ENCODE data around the gene EPAS1. TPM values are rescaled to one million over a fixed set of nuclear protein-coding genes. Genes with fewer than 3 reads are reported as not detected.

The EPAS1 gene
- total and polyA plus RNA-seq, 2 of the 13 experiments (the other 11 are each of a cell fraction or from before 2014, with no cell fraction given): 47.1 to 182 TPM

DNA sequence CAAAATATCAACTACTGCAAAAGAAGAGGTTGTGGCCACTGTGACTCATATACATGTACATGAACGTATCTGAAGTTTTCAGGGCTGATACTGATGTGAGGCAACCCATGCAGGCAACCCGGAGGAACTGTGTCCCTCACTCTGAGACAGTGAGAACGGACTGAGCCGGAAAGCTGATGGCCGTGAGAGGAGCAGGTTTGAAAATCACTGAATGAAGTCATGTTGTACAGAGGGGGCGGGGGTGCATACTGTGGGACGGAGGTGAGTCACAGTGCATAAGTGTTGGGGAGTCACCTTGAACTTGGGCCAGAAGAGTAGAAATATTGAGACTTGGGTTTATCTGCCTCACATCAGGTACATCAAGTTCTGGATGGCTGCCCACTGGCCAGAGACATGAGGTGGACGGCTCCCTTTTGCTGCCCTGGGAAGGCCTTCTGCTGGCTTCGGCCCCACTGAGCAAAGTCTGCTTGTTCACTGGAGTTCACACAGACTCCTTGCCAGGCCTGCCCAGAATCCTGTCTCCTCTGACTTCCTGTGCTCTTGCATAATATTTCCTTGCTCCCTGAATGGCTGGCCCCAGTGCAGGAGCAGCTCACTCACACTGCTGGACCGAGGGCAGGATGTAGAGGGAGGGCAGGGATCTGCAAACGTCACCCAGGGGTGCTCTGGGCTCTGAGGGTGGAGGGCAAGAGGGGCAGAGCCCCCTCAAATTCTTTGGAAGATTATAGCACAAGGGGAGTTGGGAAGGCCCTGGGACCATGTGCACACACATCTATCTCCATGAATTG lies 18.1 kb downstream of the EPAS1 start (continued):
- TF ChIP-seq ZNF746 (CRISPR knock-in tag; IDR thresholded peaks at IDR 0.05): peak; percentile 76; the same call in 1 of the 2 replicates
- peak; percentile 76; the same call in 1 of the 2 replicates for TF ChIP-seq YEATS4 (CRISPR knock-in tag; IDR thresholded peaks at IDR 0.05; ENCODE audit: borderline replicate concordance)
- TF ChIP-seq, protein P1, sequence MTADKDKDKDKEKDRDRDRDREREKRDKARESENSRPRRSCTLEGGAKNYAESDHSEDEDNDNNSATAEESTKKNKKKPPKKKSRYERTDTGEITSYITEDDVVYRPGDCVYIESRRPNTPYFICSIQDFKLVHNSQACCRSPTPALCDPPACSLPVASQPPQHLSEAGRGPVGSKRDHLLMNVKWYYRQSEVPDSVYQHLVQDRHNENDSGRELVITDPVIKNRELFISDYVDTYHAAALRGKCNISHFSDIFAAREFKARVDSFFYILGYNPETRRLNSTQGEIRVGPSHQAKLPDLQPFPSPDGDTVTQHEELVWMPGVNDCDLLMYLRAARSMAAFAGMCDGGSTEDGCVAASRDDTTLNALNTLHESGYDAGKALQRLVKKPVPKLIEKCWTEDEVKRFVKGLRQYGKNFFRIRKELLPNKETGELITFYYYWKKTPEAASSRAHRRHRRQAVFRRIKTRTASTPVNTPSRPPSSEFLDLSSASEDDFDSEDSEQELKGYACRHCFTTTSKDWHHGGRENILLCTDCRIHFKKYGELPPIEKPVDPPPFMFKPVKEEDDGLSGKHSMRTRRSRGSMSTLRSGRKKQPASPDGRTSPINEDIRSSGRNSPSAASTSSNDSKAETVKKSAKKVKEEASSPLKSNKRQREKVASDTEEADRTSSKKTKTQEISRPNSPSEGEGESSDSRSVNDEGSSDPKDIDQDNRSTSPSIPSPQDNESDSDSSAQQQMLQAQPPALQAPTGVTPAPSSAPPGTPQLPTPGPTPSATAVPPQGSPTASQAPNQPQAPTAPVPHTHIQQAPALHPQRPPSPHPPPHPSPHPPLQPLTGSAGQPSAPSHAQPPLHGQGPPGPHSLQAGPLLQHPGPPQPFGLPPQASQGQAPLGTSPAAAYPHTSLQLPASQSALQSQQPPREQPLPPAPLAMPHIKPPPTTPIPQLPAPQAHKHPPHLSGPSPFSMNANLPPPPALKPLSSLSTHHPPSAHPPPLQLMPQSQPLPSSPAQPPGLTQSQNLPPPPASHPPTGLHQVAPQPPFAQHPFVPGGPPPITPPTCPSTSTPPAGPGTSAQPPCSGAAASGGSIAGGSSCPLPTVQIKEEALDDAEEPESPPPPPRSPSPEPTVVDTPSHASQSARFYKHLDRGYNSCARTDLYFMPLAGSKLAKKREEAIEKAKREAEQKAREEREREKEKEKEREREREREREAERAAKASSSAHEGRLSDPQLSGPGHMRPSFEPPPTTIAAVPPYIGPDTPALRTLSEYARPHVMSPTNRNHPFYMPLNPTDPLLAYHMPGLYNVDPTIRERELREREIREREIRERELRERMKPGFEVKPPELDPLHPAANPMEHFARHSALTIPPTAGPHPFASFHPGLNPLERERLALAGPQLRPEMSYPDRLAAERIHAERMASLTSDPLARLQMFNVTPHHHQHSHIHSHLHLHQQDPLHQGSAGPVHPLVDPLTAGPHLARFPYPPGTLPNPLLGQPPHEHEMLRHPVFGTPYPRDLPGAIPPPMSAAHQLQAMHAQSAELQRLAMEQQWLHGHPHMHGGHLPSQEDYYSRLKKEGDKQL (CRISPR knock-in tag; IDR thresholded peaks at IDR 0.05; ENCODE audit: low read depth): peak; percentile 57
- peak; percentile 92 for TF ChIP-seq MAX (IDR thresholded peaks at IDR 0.05)
- peak; percentile 88; the same call in 1 of the 2 replicates for TF ChIP-seq MZF1 (CRISPR knock-in tag; IDR thresholded peaks at IDR 0.05; ENCODE audit: borderline replicate concordance)
- TF ChIP-seq ATRX (CRISPR knock-in tag; IDR thresholded peaks at IDR 0.05; ENCODE audit: borderline replicate concordance): no peak
- TF ChIP-seq TBP (CRISPR knock-in tag; IDR thresholded peaks at IDR 0.05): no peak
- peak; percentile 87 for TF ChIP-seq HMG20A (CRISPR knock-in tag; IDR thresholded peaks at IDR 0.05; ENCODE audit: borderline replicate concordance)
- peak; percentile 68 for TF ChIP-seq RBM39 (IDR thresholded peaks at IDR 0.05; ENCODE audit: low read depth, low read length, poor library complexity, severe bottlenecking)
- TF ChIP-seq ZFP1 (CRISPR knock-in tag; IDR thresholded peaks at IDR 0.05): no peak
- peak; percentile 85; the same call in 1 of the 2 replicates for TF ChIP-seq ZNF780A (CRISPR knock-in tag; IDR thresholded peaks at IDR 0.05)
- no peak for TF ChIP-seq U2AF1 (optimal IDR thresholded peaks at IDR 0.05; ENCODE audit: low read depth, low read length)
- TF ChIP-seq TOPORS (CRISPR knock-in tag; IDR thresholded peaks at IDR 0.05): no peak
- TF ChIP-seq ZSCAN5A (CRISPR knock-in tag; IDR thresholded peaks at IDR 0.05; ENCODE audit: borderline replicate concordance): peak; percentile 76
- 0 out of 2 replicates have a peak, but pooled peaks have one; percentile 55 for TF ChIP-seq PAF1 (CRISPR knock-in tag; IDR thresholded peaks at IDR 0.05)
- TF ChIP-seq GATAD1 (CRISPR knock-in tag; IDR thresholded peaks at IDR 0.05): peak; percentile 66; the same call in 1 of the 2 replicates
- TF ChIP-seq ZBTB7B (CRISPR knock-in tag; IDR thresholded peaks at IDR 0.05): peak; percentile 83
- peak; percentile 38 for TF ChIP-seq NFYC (CRISPR knock-in tag; IDR thresholded peaks at IDR 0.05)
- TF ChIP-seq JUND (CRISPR knock-in tag; IDR thresholded peaks at IDR 0.05): peak; percentile 82; the same call in 1 of the 2 replicates
- TF ChIP-seq ZFP36 (IDR thresholded peaks at IDR 0.05; ENCODE audit: borderline replicate concordance, low read depth, low read length, partially characterized antibody): peak; percentile 37
- TF ChIP-seq ZBTB21 (CRISPR knock-in tag; IDR thresholded peaks at IDR 0.05): no peak; the same call in 1 of the 2 replicates
- no peak for TF ChIP-seq FLYWCH1 (CRISPR knock-in tag; IDR thresholded peaks at IDR 0.05)
- peak; percentile 99 for TF ChIP-seq SKI (IDR thresholded peaks at IDR 0.05; ENCODE audit: partially characterized antibody)
- peak; percentile 74; the same call in 1 of the 2 replicates for TF ChIP-seq ARNT2 (CRISPR knock-in tag; IDR thresholded peaks at IDR 0.05; ENCODE audit: low read depth)
- TF ChIP-seq ZNF251 (CRISPR knock-in tag; IDR thresholded peaks at IDR 0.05): no peak
